CD4-positive, alpha-beta memory T cell (primary cell): ENCODE data around the gene GNB4. TPM values are rescaled to one million over a fixed set of nuclear protein-coding genes. Genes with fewer than 3 reads are reported as not detected.

Experiments used
- polyA plus RNA-seq, 2 donors: library from polyadenylated mRNA; unstranded; fragments of 300-500 nt; fragmentation: Illumina TruSeq; gene quantifications; one replicate each; pipeline ENCODE4 v1.2.3, GENCODE V29; 2021
- total RNA-seq, 2 experiments: library from RNA; stranded (reverse); gene quantifications; one replicate each; pipeline ENCODE4 v1.2.3, GENCODE V29; 2021

The GNB4 gene
- total and polyA plus RNA-seq, 4 experiments from 2014 or later, result 0.03 to 0.96 (median 0.59) TPM

Other genes with a start within 250 kb of the GNB4 start
- gene KCNMB3, start 200.4 kb downstream of the GNB4 start, total RNA-seq, result 1 to 10 TPM in 1 of 2 experiments, under 1 TPM in 1; 0.87 to 1.7 TPM
- 1 to 10 TPM in 1 of 2 donors, under 1 TPM in 1; 0.13 to 1.7 TPM for gene KCNMB3, start 200.4 kb downstream of the GNB4 start, polyA plus RNA-seq
- 10 to 100 TPM; 43.2 to 45.6 TPM for gene ZNF639, start 128.4 kb downstream of the GNB4 start, total RNA-seq
- 10 to 100 TPM; 55.1 to 70.1 TPM for gene ZNF639, start 128.4 kb downstream of the GNB4 start, polyA plus RNA-seq
- gene MFN1, start 103.8 kb downstream of the GNB4 start, total RNA-seq, result 10 to 100 TPM; 52.0 to 58.3 TPM
- gene MFN1, start 103.8 kb downstream of the GNB4 start, polyA plus RNA-seq, result 10 to 100 TPM in 1 of 2 donors, 1 to 10 TPM in 1; 8.3 to 13.3 TPM
- 10 to 100 TPM; 56.9 to 62.4 TPM for gene ACTL6A, start 111.5 kb upstream of the GNB4 start, total RNA-seq
- 10 to 100 TPM; 52.9 to 63.0 TPM for gene ACTL6A, start 111.5 kb upstream of the GNB4 start, polyA plus RNA-seq
- gene MRPL47, start 153.2 kb upstream of the GNB4 start, total RNA-seq, result 10 to 100 TPM; 16.9 to 17.3 TPM
- 10 to 100 TPM; 47.9 to 61.8 TPM for gene MRPL47, start 153.2 kb upstream of the GNB4 start, polyA plus RNA-seq
- 10 to 100 TPM; 55.7 to 63.6 TPM for gene NDUFB5, start 153.3 kb upstream of the GNB4 start, total RNA-seq
- gene NDUFB5, start 153.3 kb upstream of the GNB4 start, polyA plus RNA-seq, result 100 to 1,000 TPM in 1 of 2 donors, 10 to 100 TPM in 1; 82.3 to 121 TPM
- 10 to 100 TPM in 1 of 2 experiments, 1 to 10 TPM in 1; 9.7 to 11.6 TPM for gene USP13, start 201.6 kb upstream of the GNB4 start, total RNA-seq
- gene USP13, start 201.6 kb upstream of the GNB4 start, polyA plus RNA-seq, result 1 to 10 TPM; 5.3 to 9.4 TPM